HG02623 (cell line): ENCODE measurements around the gene CTSW.
"Not testable (repeated sequence)": the region's sequence is repeated elsewhere in the genome, so short reads cannot be mapped to it uniquely, and the experiment has no call there.

Source experiments
- ATAC-seq: cut with Tn5 transposase; IDR thresholded peaks from one replicate; pipeline ENCODE4 v1.9.1; 2021; ENCODE audit warnings: moderate library complexity; ENCODE audit not compliant: unreplicated experiment

The CTSW gene

DNA sequence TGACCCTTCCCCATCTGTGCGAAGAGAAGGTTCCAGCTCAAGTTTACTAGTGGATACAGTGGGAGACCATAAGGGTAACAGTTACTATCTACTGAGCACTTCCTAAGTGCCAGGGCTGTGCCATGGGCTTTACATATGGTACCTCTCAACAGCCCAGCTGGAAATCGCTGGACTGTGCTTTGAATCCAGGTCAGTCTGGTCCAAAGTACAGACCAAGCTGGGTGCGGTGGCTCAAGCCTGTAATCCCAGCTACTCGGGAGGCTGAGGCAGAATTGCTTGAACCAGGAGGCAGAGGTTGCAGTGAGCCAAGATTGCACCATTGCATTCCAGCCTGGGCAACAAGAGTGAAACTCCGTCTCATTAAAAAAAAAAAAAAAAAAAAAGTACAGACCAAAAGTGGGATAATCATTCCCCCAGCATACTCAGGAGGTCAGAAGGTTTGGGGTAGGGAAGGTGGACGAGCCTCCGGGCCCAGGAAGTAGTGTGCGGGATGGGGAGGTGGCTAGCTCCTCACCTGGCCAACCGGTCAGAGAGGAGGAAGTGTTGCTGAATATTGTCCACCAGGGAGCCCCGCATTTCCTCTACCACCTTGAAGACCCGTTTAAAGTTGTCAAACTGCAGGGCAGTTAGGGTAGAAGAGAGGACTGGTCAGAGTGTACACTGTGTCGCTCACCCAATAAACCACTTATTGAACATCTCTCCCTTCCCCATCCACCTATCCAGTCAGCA lies 6.3 kb downstream of the CTSW start:
- no peak for ATAC-seq

DNA sequence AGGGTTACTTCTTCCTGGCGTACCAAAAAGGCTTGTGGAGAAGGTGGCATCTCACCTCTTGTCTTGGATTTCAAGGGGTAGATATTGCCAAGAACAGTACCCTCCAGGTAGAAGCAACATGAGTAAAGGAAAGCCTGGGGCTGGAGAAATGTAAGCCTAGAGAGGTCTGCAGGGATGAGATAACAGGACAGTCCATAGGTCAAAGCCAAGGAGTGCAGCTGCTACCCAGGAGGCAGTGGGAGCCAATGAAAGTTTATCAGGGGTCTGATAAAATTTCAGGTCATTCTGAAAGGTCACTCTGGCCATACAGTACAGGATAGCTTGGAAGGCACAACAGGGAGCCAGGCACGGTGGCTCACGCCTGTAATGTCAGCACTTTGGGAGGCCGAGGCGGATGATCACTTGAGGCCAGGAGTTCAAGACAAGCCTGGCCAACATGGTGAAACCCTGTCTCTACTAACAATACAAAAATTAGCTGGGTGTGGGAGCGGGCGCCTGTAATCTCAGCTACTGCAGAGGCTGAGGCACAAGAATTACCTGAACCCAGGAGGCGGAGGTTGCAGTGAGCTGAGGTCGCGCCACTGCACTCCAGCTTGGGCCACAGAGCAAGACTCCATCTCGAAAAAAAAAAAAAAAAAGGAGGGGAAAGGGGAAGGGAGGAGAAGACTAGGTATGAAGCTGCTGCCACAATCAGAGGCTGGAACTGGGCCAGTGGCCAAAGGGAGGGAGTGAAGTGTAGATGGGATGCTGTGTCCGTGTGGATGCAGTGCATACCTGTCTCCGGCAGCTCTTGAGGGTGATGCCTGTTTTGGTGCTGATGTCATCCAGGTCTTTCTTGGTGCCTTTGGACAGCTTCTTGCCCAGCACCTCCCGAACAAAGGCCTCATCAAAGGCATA lies 7.4 kb downstream of the CTSW start:
- no peak for ATAC-seq

DNA sequence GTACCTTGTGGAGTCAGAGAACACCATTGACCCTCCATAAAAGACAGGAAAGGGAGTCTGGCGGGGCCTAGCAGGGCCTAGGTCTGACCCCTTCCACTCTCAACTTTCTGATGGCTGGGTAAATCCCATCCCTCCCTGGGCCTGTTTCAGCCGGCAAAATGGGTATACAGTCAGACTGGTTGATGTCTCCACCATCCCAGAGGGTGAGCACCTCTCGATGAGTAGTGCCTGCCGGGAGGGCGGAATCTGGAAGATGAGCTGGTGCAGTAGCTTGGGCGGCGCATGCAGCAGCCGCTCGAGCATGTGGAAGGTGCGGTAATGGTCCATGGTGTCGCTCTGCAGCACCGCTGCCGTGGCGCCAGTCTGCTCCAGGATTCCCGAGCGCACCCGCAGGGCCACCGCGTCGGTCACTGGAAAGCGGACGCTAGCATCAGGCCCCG lies 8.1 kb downstream of the CTSW start:
- ATAC-seq = no peak

DNA sequence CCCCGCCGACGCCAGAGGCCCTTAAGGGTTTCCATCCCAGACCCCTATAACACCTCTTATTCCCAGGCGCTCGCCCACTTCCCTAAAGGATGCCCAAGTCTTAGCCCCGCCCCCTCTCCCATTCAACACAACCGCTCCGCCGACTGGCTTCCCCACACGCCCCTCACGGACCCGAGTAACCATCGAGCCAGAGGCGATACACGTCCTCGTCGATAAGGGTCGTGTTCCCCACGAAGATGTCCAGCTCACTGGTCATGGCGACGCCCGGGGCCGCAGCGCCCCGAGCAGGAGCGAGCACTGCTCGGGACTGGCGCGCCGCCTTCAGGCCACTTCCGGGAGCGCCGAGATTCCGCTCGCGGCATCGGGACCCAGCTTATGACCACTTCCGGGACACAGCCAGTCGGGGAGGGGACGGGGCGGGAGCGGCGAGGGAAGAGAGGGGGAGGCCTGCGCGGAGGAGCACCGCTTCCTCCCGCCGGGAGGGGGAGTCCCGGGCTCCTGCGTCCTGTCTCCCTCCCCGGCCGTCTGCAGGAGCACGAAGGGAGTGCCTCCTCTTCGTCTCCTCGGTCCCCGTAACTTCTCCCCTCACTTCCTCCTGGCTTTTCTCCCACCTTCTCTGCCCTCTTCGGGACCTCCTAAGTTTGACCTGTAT lies 8.7 kb downstream of the CTSW start, which contains the start of gene FIBP:
Gene FIBP, minus strand, starts transcription at position 309 of the 652 bp plus-strand sequence. Its CDS starts 53 bp downstream, at position 256.
- peak; percentile 41 for ATAC-seq

DNA sequence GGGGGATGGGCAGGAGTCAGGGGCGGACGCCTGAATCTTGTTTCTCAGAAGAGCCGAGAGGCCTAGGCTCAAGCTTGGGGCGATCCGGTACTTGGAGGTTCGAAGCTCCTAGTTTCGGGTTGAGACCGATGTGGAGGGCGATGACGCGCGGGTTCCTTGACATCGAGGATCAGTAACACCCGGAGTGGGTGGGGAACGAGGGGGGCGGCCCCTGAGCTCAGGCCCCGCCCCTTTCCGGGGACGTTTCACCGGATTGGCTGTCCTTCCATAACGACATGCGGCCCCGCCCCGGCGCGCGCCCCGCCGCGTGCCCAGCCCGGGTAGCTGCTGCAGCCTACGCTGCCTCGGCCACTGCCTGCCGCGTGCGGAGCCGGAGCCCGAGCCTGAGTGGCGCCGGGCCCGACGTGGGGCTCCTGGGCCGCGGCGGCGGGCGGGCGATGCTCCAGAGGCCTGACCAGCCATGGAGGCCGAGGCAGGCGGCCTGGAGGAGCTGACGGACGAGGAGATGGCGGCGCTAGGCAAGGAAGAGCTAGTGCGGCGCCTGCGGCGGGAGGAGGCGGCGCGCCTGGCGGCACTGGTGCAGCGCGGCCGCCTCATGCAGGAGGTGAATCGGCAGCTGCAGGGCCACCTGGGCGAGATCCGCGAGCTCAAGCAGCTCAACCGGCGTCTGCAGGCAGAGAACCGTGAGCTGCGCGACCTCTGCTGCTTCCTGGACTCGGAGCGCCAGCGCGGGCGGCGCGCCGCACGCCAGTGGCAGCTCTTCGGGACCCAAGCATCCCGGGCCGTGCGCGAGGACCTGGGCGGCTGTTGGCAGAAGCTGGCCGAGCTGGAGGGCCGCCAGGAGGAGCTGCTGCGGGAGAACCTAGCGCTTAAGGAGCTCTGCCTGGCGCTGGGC lies 10.9 kb downstream of the CTSW start, which contains the start of gene CCDC85B:
Gene CCDC85B, plus strand, starts transcription at position 350 of the 895 bp plus-strand sequence. Its CDS starts 111 bp downstream, at position 461.
- peak; percentile 57 for ATAC-seq

DNA sequence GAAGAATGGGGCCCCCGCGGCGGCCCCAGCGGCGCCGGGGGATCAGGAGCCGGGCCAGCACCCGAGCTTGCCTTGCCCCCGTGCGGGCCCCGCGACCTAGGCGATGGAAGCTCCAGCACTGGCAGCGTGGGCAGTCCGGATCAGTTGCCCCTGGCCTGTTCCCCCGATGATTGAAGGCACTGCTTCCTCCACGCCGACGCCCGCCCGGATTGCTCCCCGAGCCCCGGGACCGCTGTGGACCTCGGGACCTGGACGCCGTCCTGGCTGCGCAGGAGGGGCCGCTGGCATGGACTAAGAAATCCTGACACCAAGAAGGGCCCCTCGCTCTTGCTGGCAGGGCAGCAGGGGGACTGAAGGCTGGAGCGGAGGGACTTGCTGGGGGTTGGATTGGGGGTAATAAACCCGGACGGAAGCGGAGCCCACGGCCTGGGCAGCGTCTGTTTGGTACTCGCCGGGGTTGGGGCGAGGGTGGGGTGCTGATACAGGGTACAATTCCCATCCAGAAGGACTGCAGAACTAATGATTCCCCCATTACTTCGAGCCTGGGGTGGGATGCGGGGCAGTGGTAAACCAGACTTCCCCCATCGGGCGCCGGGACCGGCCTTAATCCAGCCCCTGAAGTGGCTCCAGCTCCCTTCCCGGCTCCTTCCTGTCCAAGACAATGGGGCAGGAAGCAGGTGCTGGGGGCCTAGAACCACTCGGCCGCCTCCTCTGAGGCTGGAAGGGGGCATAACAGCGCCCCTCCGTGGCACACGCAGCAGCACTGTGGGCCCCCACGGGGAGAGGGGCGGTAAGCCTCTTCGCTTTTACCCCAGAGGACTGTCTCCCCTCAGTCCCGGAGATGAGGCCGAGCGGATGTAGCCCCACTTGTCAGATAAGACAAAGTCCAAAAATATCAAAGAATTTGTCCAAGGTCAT lies 11.8 kb downstream of the CTSW start:
- ATAC-seq = no peak

DNA sequence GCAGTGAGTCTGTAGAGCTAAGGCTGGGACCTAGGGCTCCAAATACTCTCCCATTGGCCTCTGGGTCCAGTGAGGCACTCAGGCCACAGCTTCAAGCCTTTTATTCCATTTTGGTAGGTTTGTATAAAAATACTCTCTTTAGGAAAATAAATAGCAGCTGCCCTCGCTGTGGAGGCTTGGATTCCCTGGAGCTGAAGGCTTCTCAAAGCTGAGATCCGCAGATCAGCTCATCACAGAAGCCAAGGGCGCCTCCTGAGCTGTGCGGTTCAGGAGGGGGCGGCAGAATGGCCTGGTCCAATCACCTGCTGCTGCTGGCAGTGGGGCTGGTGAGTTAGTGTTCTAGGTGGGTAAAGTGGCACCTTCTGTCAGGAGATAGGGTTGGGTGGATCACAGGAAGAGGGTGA lies 12.5 kb downstream of the CTSW start:
- not testable (repeated sequence) for ATAC-seq

DNA sequence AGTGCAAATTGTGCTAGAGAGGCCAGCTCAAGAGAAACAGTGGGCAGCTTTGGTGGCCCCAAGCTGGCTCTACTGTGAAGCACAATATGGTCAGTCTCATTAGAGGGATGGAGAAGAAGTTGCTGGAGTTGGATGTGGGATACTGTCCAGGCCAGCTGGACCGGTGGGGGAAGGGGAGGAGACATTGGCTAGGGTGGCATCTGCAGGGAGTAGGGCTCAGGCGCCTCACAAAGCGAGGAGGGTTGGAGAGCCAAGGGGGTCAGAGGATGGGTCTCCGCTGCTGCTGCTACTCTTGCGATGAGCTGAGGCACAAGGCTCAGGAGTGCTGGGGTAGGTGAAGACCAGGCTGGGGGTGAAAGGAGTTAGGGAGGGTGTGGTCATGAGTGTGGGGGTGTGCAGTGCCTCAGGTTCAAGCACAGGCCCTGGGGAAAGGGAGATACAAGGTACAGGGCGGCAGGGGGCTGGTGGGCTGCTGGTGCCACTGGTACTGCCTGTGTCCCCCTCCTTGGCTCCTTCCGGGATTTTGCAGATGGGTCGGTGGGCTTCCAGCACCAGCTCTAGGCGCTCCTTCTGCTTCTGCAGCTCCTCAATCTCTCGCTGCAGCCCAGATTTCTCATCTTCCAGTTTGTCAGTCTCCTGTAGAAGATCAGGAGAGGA lies 13.2 kb downstream of the CTSW start:
- ATAC-seq = no peak

DNA sequence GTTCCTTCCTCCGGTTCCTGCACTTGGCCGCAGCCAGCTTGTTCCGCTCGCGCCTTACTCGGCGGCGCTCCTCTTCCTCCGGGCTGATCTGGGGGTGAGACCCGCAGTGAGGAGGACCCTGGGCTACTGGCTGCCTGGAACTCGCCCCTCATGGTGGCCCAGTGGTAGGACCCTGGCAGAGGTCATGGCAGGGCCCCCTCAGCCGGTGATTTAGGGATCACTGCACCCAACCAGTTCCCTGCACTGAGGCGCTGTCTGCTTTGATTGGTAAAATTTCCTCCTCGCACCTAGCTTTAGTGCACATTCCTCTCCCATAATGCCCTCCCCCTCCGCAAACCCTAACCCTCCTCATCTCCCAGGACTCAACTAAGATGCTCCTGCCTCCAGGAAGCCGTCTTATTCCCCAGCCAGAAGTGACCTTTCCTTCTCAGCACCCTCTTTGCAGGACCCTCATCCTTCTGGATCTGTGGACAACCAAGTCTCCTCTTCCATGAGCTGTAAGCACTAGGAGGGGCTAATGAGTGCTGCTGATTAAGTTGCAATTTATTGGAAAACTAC lies 14.5 kb downstream of the CTSW start:
- no peak for ATAC-seq

DNA sequence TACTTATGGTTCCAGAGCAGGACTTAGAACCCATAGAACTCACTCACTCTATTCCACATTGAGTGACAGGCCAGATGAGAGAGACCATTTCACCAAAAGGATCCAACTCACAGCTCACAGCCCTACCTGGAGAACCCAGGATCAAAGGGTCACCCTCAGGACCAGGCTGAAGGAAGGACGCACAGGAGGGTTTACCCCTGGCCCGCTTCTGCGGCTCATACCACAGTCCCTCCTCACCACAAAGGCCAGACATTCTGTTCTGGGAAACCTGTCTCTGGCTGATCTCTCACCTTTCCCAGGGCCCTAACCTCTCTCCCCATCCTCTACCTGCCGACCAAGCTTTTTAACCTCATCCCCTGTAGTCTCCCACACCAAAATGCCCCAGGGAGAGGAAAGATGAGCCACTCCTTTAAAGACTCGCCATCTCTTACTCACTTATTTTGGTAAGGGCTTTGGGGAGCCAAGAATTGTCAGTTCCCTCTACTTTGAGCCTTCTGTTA lies 15.9 kb downstream of the CTSW start:
- ATAC-seq = no peak

DNA sequence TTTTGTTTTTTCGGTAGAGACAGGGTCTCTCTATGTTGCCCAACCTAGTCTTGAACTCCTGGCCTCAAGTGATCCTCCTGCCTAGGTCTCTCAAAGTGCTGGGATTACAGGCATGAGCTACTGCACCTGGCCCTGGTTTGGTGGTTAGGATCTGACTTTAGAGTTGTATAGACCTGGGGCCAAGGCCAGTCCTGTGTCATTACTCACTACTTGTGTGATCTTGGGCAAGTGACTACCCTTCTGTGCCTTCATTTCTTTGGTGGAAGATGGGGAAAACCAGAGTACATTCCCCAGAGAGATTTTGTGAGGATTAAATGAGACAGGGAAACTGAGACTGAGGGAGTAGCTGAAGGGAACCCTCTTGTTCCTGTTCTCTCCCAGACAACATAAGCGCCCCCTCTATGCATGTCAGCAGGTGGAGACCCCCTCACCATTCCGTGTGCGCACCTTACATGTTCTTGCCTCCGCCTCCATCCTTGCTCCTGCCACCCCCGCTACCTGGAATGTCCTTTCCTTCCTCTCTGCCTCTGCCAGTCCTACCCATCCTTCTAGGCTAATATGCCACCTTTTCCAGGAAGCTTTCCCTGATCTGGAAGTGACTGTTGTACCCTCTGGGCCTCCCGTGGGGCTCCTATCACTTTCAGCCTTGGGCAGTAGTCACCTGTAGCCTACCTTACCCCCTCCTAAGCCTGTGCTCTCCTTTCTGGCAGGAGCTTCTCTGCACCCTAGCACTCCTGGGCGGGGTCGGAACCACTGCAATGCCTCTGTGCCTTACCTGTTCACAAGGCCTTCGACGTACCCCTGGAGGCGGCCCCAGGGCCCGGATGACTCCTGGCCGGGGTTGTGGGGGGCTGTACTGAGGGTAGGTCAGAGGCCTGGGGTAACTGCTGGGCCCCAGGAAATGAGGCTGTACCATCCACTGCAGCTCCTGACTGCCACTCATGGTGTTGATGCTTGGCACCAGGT lies 16.7 kb downstream of the CTSW start:
- ATAC-seq = no peak

DNA sequence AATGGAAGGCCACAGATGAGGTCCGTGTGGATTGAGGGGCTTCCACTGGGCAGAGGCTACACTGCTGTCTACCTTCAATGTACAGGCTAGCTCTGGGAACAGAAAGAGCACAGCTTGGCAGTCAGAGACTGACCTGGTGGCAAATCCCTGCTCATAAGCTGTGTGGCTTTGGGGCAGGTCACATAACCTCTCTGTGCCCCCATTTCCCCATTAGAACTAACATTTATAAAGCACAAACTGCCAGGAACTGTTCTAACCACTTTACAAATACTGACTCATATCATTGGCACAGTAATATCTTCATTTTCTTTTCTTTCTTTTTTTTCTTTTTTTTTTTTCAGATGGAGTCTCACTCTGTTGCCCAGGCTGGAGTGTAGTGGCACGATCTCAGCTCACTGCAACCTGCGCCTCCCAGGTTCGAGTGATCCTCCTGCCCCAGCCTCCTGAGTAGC lies 17.4 kb downstream of the CTSW start:
- no peak for ATAC-seq

DNA sequence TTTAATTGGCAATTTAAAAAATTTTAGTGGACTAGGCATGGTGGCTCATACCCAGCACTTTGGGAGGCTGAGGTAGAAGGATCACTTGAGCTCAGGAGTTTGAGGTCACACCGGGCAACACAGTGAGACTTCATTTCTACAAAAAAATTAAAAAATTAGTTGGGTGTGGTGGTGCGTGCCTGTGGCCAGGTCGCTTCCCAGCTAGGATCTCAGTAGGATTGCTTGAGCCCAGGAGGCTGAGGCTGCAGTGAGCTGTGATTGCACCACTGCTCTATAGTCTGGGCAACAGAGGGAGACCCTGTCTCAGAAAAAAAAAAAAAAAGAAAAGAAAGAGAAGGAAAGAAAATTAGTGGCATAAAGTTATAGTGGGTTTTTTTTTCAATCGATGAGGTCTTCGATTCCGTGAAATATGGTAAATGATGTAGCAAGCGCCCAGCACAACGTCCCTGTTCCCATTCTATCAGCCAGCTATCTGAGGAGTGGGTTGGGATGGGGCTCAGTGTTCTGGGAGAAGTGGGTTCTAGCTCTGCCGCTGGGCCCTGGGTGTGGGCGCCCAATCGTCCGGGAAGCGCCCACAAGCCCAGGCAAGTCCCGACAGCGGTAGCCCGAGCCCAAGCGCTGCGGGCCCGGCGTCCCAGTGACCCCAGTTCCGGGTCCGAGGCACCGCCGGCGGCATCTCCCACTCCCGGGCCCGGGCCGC lies 19.2 kb downstream of the CTSW start:
- no peak for ATAC-seq

DNA sequence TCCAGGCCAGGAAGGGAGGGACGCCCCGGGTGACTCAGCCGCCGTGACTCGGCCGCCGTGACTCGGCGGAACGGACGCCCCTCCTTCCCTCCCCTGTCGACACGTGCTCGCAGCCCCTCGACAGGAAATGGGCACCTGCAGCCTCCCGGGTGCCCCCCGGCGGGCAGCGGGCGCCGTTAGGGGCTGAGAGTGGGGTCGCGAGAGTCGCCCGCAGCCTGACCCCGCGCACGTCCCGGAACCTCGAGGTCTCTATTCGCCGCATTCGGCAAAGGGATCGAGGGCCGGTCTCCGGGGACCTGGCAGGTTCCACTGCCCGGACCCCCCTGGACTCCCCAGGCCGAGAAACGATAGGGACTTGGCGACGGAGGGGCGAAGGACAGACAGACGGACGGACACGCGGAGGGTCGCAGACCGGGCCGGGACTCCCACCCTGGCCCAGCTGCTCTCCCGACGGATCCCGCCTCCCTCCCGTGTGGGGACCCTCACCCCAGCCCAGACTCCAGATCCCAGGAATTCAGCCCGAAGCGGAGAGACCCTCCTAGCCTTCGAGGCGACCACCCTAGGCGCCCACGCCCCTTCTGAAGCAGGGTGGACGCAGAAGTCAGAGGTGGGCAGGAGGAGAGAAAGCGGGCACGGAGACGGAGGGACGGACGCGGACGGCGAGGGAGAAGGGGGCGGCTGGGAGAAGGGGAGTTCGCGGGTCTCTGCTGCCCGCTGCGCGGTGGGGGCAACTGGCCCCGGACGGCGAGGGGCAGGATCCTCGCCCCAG lies 19.9 kb downstream of the CTSW start:
- no peak for ATAC-seq

DNA sequence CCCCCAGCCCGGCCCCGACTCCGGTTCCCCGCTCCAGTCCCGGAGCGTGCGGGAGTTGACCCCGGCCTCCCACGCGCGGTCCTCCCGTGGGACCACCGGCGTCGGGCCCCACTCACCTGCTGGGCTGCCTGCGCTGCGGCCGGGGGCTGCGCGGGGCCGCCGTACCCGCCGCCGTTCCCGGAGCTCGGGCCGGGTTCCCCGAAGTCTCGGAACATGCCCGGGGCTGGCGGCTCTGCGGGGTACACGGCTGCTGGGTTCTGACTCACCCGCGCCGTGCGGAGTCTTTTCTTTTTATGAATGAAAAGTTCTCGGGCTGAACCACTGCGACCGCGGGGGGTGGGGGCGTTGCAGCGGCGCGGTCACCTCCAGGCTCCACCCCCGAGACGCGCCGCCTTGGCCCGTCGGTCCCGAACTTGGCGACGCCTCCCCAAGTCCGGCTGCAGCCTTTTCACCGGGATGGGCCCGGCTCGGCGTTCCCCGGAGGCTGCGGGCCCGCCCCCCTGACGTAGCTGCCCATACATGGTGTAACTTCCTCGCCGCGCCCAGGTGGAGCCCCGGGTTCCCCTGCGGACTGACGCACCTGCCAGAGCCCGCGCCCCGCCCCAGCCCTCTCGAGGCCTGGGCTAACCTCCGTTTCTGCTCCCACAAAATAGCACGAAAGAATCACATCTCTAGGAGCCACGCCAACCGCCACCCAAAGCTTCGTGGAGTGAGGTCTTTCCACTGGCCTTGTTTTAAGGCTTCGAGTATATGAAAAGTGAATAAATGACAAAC lies 20.7 kb downstream of the CTSW start, which contains the start of gene FOSL1:
Gene FOSL1, minus strand, starts transcription at position 264 of the 774 bp plus-strand sequence. Its CDS starts 49 bp downstream, at position 215.
- ATAC-seq = peak; percentile 68
